K562 (cell line): Measurements from ENCODE around the gene ATP2A2. TPM values are rescaled to one million over a fixed set of nuclear protein-coding genes. Genes with fewer than 3 reads are reported as not detected.

ENCODE experiments used
- C11orf30 ChIP-seq: fragments of 450-650 bp; IDR thresholded peaks from 2 replicates; pipeline ENCODE4 v1.6.1; 2016; ENCODE audit warnings: low read depth, mild to moderate bottlenecking
- CREBBP ChIP-seq: IDR thresholded peaks from one replicate; pipeline ENCODE4 v1.6.1; 2012; ENCODE audit warnings: low read depth, mild to moderate bottlenecking, control low read depth, inconsistent platforms, low read length
- SIN3A ChIP-seq, 2 experiments: fragments of 150-350 bp in 1 of 2; IDR thresholded peaks; 2 replicates each; pipeline ENCODE4 v1.6.1; 2011 to 2016; ENCODE audit warnings: borderline replicate concordance in 2 of 2, low read depth in 2 of 2, low read length in 2 of 2, mild to moderate bottlenecking in 2 of 2, moderate library complexity in 2 of 2; ENCODE audit not compliant: control insufficient read depth in 1 of 2
- polyA plus RNA-seq, 8 experiments: library from polyadenylated mRNA; depleted of rRNA in 4 of 8; stranded (reverse) in 5 of 8; unstranded in 3 of 8; fragments of >200 nt; fragmentation: Nextera tagmentation in 2 of 8; fragmentation: Illumina TruSeq in 1 of 8; extraction: Ambion mirVana in 2 of 8; extraction: Trizol in 1 of 8; gene quantifications; 2 replicates each; pipeline versions ENCODE4 v1.2.1 to v1.2.3, GENCODE V29; 2011 to 2014; ENCODE audit warnings: inconsistent platforms in 1 of 8, missing spikeins in 1 of 8
- small RNA-seq: library from RNA; depleted of rRNA; stranded (forward); fragments of <200 nt; gene quantifications from one replicate; pipeline ENCODE3, GENCODE V24; 2014
- total RNA-seq, 7 experiments: library from RNA; depleted of rRNA in 6 of 7; stranded (reverse); fragments of >200 nt in 6 of 7; fragmentation: Illumina TruSeq in 2 of 7; extraction: Trizol in 2 of 7; gene quantifications; 2 replicates each; pipeline versions ENCODE4 v1.2.1 to v1.2.3, GENCODE V29; 2011 to 2021; ENCODE audit warnings: low replicate concordance in 1 of 7

ATP2A2 gene
- total and polyA plus RNA-seq, 9 of the 15 experiments (the other 6 are each of a cell fraction or from before 2014, with no cell fraction given): 5.2 to 205 (median 51.6) TPM

GRCh38 chr12:110382683-110383082 is 101.6 kb downstream of the ATP2A2 start (continued):
- TF ChIP-seq C11orf30: no peak
- TF ChIP-seq SIN3A (IDR thresholded peaks at IDR 0.05; ENCODE audit: borderline replicate concordance in 2 of 2, control insufficient read depth in 1 of 2, low read depth in 2 of 2, low read length in 2 of 2): no peak
- TF ChIP-seq CREBBP: no peak

Small RNA genes within 50 kb of the gene (small RNA-seq; reads per million reads assigned to genes)
- gene RN7SL769P: not detected

Other genes with a start within 250 kb of the ATP2A2 start
Only the 7 nearest of the 8 such genes appear.
- gene IFT81, start 156.9 kb upstream of the ATP2A2 start, total RNA-seq (2014; rRNA removed): 6.1 and 7.6 TPM in 2 replicates
- 9.1 and 11.2 TPM in 2 replicates for gene IFT81, start 156.9 kb upstream of the ATP2A2 start, total RNA-seq (2014; rRNA removed; fragmentation: Illumina TruSeq; extraction: Trizol)
- gene IFT81, start 156.9 kb upstream of the ATP2A2 start, total RNA-seq (2015; rRNA removed; fragmentation: Illumina TruSeq; extraction: Trizol): 8.7 and 8.9 TPM in 2 replicates
- 6.7 and 7.2 TPM in 2 replicates for gene IFT81, start 156.9 kb upstream of the ATP2A2 start, total RNA-seq (2021)
- gene IFT81, start 156.9 kb upstream of the ATP2A2 start, polyA plus RNA-seq (2011; rRNA removed): 6.6 and 9.8 TPM in 2 replicates
- gene IFT81, start 156.9 kb upstream of the ATP2A2 start, polyA plus RNA-seq (2014; fragmentation: Illumina TruSeq; extraction: Trizol): 7.9 and 8.3 TPM in 2 replicates
- 1 to 10 TPM; 2.8 to 5.0 TPM for gene IFT81, start 156.9 kb upstream of the ATP2A2 start, polyA plus RNA-seq (2014; fragmentation: Nextera tagmentation; extraction: Ambion mirVana)
- gene IFT81, start 156.9 kb upstream of the ATP2A2 start, polyA plus RNA-seq (2014; rRNA removed): 8.7 and 11.9 TPM in 2 replicates
- 118 and 119 TPM in 2 replicates for gene ANAPC7, start 122.5 kb downstream of the ATP2A2 start, total RNA-seq (2014; rRNA removed)
- gene ANAPC7, start 122.5 kb downstream of the ATP2A2 start, total RNA-seq (2014; rRNA removed; fragmentation: Illumina TruSeq; extraction: Trizol): 109 and 121 TPM in 2 replicates
- gene ANAPC7, start 122.5 kb downstream of the ATP2A2 start, total RNA-seq (2015; rRNA removed; fragmentation: Illumina TruSeq; extraction: Trizol): 107 and 114 TPM in 2 replicates
- 99.1 and 107 TPM in 2 replicates for gene ANAPC7, start 122.5 kb downstream of the ATP2A2 start, total RNA-seq (2021)
- 134 and 158 TPM in 2 replicates for gene ANAPC7, start 122.5 kb downstream of the ATP2A2 start, polyA plus RNA-seq (2011; rRNA removed)
- 105 and 106 TPM in 2 replicates for gene ANAPC7, start 122.5 kb downstream of the ATP2A2 start, polyA plus RNA-seq (2014; fragmentation: Illumina TruSeq; extraction: Trizol)
- gene ANAPC7, start 122.5 kb downstream of the ATP2A2 start, polyA plus RNA-seq (2014; fragmentation: Nextera tagmentation; extraction: Ambion mirVana): 10 to 100 TPM; 46.7 to 63.4 TPM
- gene ANAPC7, start 122.5 kb downstream of the ATP2A2 start, polyA plus RNA-seq (2014; rRNA removed): 133 and 138 TPM in 2 replicates
- gene ARPC3, start 169.1 kb downstream of the ATP2A2 start, total RNA-seq (2014; rRNA removed): 172 and 197 TPM in 2 replicates
- gene ARPC3, start 169.1 kb downstream of the ATP2A2 start, total RNA-seq (2014; rRNA removed; fragmentation: Illumina TruSeq; extraction: Trizol): 388 and 441 TPM in 2 replicates
- 475 and 504 TPM in 2 replicates for gene ARPC3, start 169.1 kb downstream of the ATP2A2 start, total RNA-seq (2015; rRNA removed; fragmentation: Illumina TruSeq; extraction: Trizol)
- 213 and 225 TPM in 2 replicates for gene ARPC3, start 169.1 kb downstream of the ATP2A2 start, total RNA-seq (2021)
- gene ARPC3, start 169.1 kb downstream of the ATP2A2 start, polyA plus RNA-seq (2011; rRNA removed): 63.0 and 74.2 TPM in 2 replicates
- 326 and 345 TPM in 2 replicates for gene ARPC3, start 169.1 kb downstream of the ATP2A2 start, polyA plus RNA-seq (2014; fragmentation: Illumina TruSeq; extraction: Trizol)
- gene ARPC3, start 169.1 kb downstream of the ATP2A2 start, polyA plus RNA-seq (2014; fragmentation: Nextera tagmentation; extraction: Ambion mirVana): 100 to 1,000 TPM; 450 to 575 TPM
- gene ARPC3, start 169.1 kb downstream of the ATP2A2 start, polyA plus RNA-seq (2014; rRNA removed): 167 and 216 TPM in 2 replicates
- 33.2 and 35.8 TPM in 2 replicates for gene GPN3, start 187.0 kb downstream of the ATP2A2 start, total RNA-seq (2014; rRNA removed)
- 65.6 and 70.8 TPM in 2 replicates for gene GPN3, start 187.0 kb downstream of the ATP2A2 start, total RNA-seq (2014; rRNA removed; fragmentation: Illumina TruSeq; extraction: Trizol)
- gene GPN3, start 187.0 kb downstream of the ATP2A2 start, total RNA-seq (2015; rRNA removed; fragmentation: Illumina TruSeq; extraction: Trizol): 51.4 and 55.5 TPM in 2 replicates
- 59.6 and 64.2 TPM in 2 replicates for gene GPN3, start 187.0 kb downstream of the ATP2A2 start, total RNA-seq (2021)
- 54.3 and 92.3 TPM in 2 replicates for gene GPN3, start 187.0 kb downstream of the ATP2A2 start, polyA plus RNA-seq (2011; rRNA removed)
- gene GPN3, start 187.0 kb downstream of the ATP2A2 start, polyA plus RNA-seq (2014; fragmentation: Illumina TruSeq; extraction: Trizol): 55.7 and 57.1 TPM in 2 replicates
- 100 to 1,000 TPM; 105 to 123 TPM for gene GPN3, start 187.0 kb downstream of the ATP2A2 start, polyA plus RNA-seq (2014; fragmentation: Nextera tagmentation; extraction: Ambion mirVana)
- 43.8 and 48.3 TPM in 2 replicates for gene GPN3, start 187.0 kb downstream of the ATP2A2 start, polyA plus RNA-seq (2014; rRNA removed)
- 44.6 and 48.5 TPM in 2 replicates for gene FAM216A, start 187.6 kb downstream of the ATP2A2 start, total RNA-seq (2014; rRNA removed)
- 58.8 and 61.0 TPM in 2 replicates for gene FAM216A, start 187.6 kb downstream of the ATP2A2 start, total RNA-seq (2014; rRNA removed; fragmentation: Illumina TruSeq; extraction: Trizol)
- 39.9 and 42.2 TPM in 2 replicates for gene FAM216A, start 187.6 kb downstream of the ATP2A2 start, total RNA-seq (2015; rRNA removed; fragmentation: Illumina TruSeq; extraction: Trizol)
- gene FAM216A, start 187.6 kb downstream of the ATP2A2 start, total RNA-seq (2021): 30.0 and 30.1 TPM in 2 replicates
- 78.0 and 96.9 TPM in 2 replicates for gene FAM216A, start 187.6 kb downstream of the ATP2A2 start, polyA plus RNA-seq (2011; rRNA removed)
- gene FAM216A, start 187.6 kb downstream of the ATP2A2 start, polyA plus RNA-seq (2014; fragmentation: Illumina TruSeq; extraction: Trizol): 38.5 and 50.0 TPM in 2 replicates
- 10 to 100 TPM; 17.2 to 30.1 TPM for gene FAM216A, start 187.6 kb downstream of the ATP2A2 start, polyA plus RNA-seq (2014; fragmentation: Nextera tagmentation; extraction: Ambion mirVana)
- gene FAM216A, start 187.6 kb downstream of the ATP2A2 start, polyA plus RNA-seq (2014; rRNA removed): 61.6 and 66.0 TPM in 2 replicates
- gene VPS29, start 220.9 kb downstream of the ATP2A2 start, total RNA-seq (2014; rRNA removed): 69.6 and 85.8 TPM in 2 replicates
- gene VPS29, start 220.9 kb downstream of the ATP2A2 start, total RNA-seq (2014; rRNA removed; fragmentation: Illumina TruSeq; extraction: Trizol): 166 and 190 TPM in 2 replicates
- 143 and 162 TPM in 2 replicates for gene VPS29, start 220.9 kb downstream of the ATP2A2 start, total RNA-seq (2015; rRNA removed; fragmentation: Illumina TruSeq; extraction: Trizol)
- gene VPS29, start 220.9 kb downstream of the ATP2A2 start, total RNA-seq (2021): 117 and 125 TPM in 2 replicates
- gene VPS29, start 220.9 kb downstream of the ATP2A2 start, polyA plus RNA-seq (2011; rRNA removed): 218 and 272 TPM in 2 replicates
- gene VPS29, start 220.9 kb downstream of the ATP2A2 start, polyA plus RNA-seq (2014; fragmentation: Illumina TruSeq; extraction: Trizol): 225 and 273 TPM in 2 replicates
- 100 to 1,000 TPM; 550 to 638 TPM for gene VPS29, start 220.9 kb downstream of the ATP2A2 start, polyA plus RNA-seq (2014; fragmentation: Nextera tagmentation; extraction: Ambion mirVana)
- 269 and 342 TPM in 2 replicates for gene VPS29, start 220.9 kb downstream of the ATP2A2 start, polyA plus RNA-seq (2014; rRNA removed)
- gene RAD9B, start 221.1 kb downstream of the ATP2A2 start, total RNA-seq (2014; rRNA removed): 0.05 and 0.69 TPM in 2 replicates
- gene RAD9B, start 221.1 kb downstream of the ATP2A2 start, total RNA-seq (2014; rRNA removed; fragmentation: Illumina TruSeq; extraction: Trizol): 0.65 and 0.80 TPM in 2 replicates
- gene RAD9B, start 221.1 kb downstream of the ATP2A2 start, total RNA-seq (2015; rRNA removed; fragmentation: Illumina TruSeq; extraction: Trizol): 0.43 and 0.64 TPM in 2 replicates
- 0.31 and 0.51 TPM in 2 replicates for gene RAD9B, start 221.1 kb downstream of the ATP2A2 start, total RNA-seq (2021)
- 0.24 and 0.42 TPM in 2 replicates for gene RAD9B, start 221.1 kb downstream of the ATP2A2 start, polyA plus RNA-seq (2011; rRNA removed)
- gene RAD9B, start 221.1 kb downstream of the ATP2A2 start, polyA plus RNA-seq (2014; fragmentation: Illumina TruSeq; extraction: Trizol): 0.28 and 0.43 TPM in 2 replicates
- under 1 TPM; 0.49 to 0.83 TPM for gene RAD9B, start 221.1 kb downstream of the ATP2A2 start, polyA plus RNA-seq (2014; fragmentation: Nextera tagmentation; extraction: Ambion mirVana)
- gene RAD9B, start 221.1 kb downstream of the ATP2A2 start, polyA plus RNA-seq (2014; rRNA removed): 0.31 and 0.32 TPM in 2 replicates